ENCODE data around the gene ARMC5. TPM values are rescaled to one million over a fixed set of nuclear protein-coding genes. Genes with fewer than 3 reads are reported as not detected.

The ARMC5 gene
- total and polyA plus RNA-seq, 2 experiments from 2014 or later: 7.0 to 11.2 TPM

DNA sequence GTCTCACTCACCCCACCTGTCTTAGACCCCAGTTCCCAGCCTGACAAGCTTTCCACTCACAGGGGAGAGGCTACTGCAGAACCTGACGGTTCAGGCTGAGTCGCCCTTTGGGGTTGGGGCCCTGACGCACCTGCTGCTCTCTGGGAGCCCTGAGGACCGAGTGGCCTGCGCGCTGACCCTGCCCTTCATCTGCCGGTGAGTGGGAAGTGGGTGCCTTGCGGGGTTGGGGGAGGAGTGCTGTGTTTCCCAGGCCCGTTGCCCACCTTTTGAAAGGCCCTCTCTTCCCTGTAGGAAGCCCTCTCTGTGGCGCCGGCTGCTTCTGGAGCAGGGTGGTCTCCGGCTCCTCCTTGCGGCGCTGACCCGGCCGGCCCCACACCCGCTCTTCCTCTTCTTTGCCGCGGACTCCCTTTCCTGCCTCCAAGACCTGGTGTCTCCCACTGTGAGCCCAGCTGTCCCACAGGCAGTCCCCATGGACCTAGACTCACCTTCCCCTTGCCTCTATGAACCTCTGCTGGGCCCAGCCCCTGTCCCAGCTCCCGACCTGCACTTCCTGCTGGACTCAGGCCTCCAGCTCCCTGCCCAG, 6.6 kb downstream of the ARMC5 start:
- in situ Hi-C loops (cut with MboI): no loop called here
- Histone ChIP-seq H3F3A (ENCODE audit: insufficient read depth) (peaks cover 9% of the 10 kb centered on the region), H3K4me1 (ENCODE audit: insufficient read depth) (peaks cover 3% of the 10 kb centered on the region; the same call in 1 of the 2 replicates)

GRCh38 chr16:31466381-31466841, 7.1 kb downstream of the ARMC5 start:
- H3K27ac ChIP-seq: no peak overlapping the region
- in situ Hi-C loops (cut with MboI): no loop called here

More for the DNA sequence above, 6.6 kb downstream of the ARMC5 start:
- DNase-seq: no peak
- WGBS, 2 experiments (ENCODE audit: low coverage in 1 of 2, low lambda C conversion rate in 2 of 2, missing lambda C conversion rate in 2 of 2): 89 to 95% methylated on average over 20 of the region's 20 CpGs
- H3K27me3 ChIP-seq (replicated peaks; ENCODE audit: insufficient read depth): no peaks in the 10 kb centered on the region
- H3K27ac ChIP-seq: no peak overlapping the region
- no peaks in the 10 kb centered on the region for H3K36me3 ChIP-seq (ENCODE audit: low read depth)
- no peak overlapping the region for H2AFZ ChIP-seq
- H3K79me2 ChIP-seq (ENCODE audit: insufficient read depth): peaks cover 19% of the 10 kb centered on the region
- H3K9me2 ChIP-seq (ENCODE audit: insufficient read depth): no peaks in the 10 kb centered on the region
- TF ChIP-seq EZH2phosphoT487 (IDR thresholded peaks at IDR 0.05; ENCODE audit: insufficient read depth, low read depth): no peak
- no peak for TF ChIP-seq EZH2 (IDR thresholded peaks at IDR 0.05; ENCODE audit: insufficient read depth, poor library complexity, severe bottlenecking)
- no peaks in the 10 kb centered on the region for H3K9me3 ChIP-seq (ENCODE audit: low read depth)
- no peak overlapping the region for H3K9ac ChIP-seq
- no peak overlapping the region for H3K4me2 ChIP-seq (ENCODE audit: unreplicated experiment)
- no peak overlapping the region for H3K4me3 ChIP-seq
- no peaks in the 10 kb centered on the region for H4K20me1 ChIP-seq (ENCODE audit: insufficient read depth)

DNA sequence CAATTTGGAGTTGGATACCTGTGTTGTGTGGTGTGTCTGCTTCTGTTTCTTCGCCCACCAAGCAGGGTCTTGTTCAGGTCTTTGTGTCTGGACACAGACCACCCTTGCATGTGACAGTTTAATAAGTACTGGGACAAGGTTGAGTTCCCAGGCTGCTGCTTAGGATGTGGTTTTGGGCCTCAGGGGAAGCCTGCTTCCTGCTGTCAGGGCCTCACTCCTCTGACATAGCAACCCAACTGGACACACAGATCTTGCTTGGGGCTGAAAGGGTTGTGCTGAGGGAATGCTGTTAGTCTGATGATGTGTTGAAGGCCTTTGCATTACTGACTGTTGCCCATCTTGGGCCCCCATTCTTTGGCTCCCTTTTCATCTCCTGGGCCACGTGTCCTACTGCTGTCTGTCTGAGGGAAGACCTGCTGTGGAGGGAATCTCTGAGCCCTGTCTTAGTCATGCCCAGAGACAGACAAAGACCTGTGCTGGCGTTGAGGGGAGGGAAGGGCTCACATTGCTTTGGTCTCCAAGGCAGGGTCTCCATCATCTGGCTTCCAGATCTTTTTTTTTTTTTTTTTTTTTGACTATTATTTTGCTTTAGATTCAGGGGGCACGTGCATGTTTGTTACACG, 8.0 kb downstream of the ARMC5 start:
- Histone ChIP-seq H3K4me3 (no peak overlapping the region), H3K4me2 (ENCODE audit: unreplicated experiment) (no peak overlapping the region), H4K20me1 (ENCODE audit: insufficient read depth) (no peaks in the 10 kb centered on the region), H2AFZ (no peak overlapping the region), H3K27me3 (replicated peaks; ENCODE audit: insufficient read depth) (no peaks in the 10 kb centered on the region), H3K79me2 (ENCODE audit: insufficient read depth) (peaks cover 14% of the 10 kb centered on the region), H3K9me3 (ENCODE audit: low read depth) (no peaks in the 10 kb centered on the region), H3K4me1 (ENCODE audit: insufficient read depth) (peaks cover 6% of the 10 kb centered on the region; the same call in 1 of the 2 replicates), H3K9me2 (ENCODE audit: insufficient read depth) (no peaks in the 10 kb centered on the region), H3K27ac (no peak overlapping the region), H3F3A (ENCODE audit: insufficient read depth) (peaks cover 15% of the 10 kb centered on the region; the same call in 1 of the 2 replicates), H3K9ac (no peak overlapping the region), H3K36me3 (ENCODE audit: low read depth) (no peaks in the 10 kb centered on the region)
- TF ChIP-seq EZH2phosphoT487 (IDR thresholded peaks at IDR 0.05; ENCODE audit: insufficient read depth, low read depth) (no peak), EZH2 (IDR thresholded peaks at IDR 0.05; ENCODE audit: insufficient read depth, poor library complexity, severe bottlenecking) (no peak)
- DNase-seq: no peak
- WGBS, 2 experiments (ENCODE audit: low coverage in 1 of 2, low lambda C conversion rate in 2 of 2, missing lambda C conversion rate in 2 of 2): 75 to 86% methylated on average over 4 to 5 of the region's 5 CpGs
- in situ Hi-C loops (cut with MboI): no loop called here

More at GRCh38 chr16:31466381-31466841, 7.1 kb downstream of the ARMC5 start:
- no peaks in the 10 kb centered on the region for H3K27me3 ChIP-seq (replicated peaks; ENCODE audit: insufficient read depth)
- H3K79me2 ChIP-seq (ENCODE audit: insufficient read depth): peaks cover 19% of the 10 kb centered on the region
- no peak for TF ChIP-seq EZH2phosphoT487 (IDR thresholded peaks at IDR 0.05; ENCODE audit: insufficient read depth, low read depth)
- no peak for TF ChIP-seq EZH2 (IDR thresholded peaks at IDR 0.05; ENCODE audit: insufficient read depth, poor library complexity, severe bottlenecking)
- no peak overlapping the region for H2AFZ ChIP-seq
- H3K9ac ChIP-seq: no peak overlapping the region
- H3F3A ChIP-seq (ENCODE audit: insufficient read depth): peaks cover 11% of the 10 kb centered on the region; the same call in 1 of the 2 replicates
- H3K36me3 ChIP-seq (ENCODE audit: low read depth): no peaks in the 10 kb centered on the region
- no peak overlapping the region for H3K4me3 ChIP-seq
- 92% methylated on average over 17 to 18 of the region's 18 CpGs for WGBS, 2 experiments (ENCODE audit: low coverage in 1 of 2, low lambda C conversion rate in 2 of 2, missing lambda C conversion rate in 2 of 2)
- no peaks in the 10 kb centered on the region for H3K9me3 ChIP-seq (ENCODE audit: low read depth)
- no peaks in the 10 kb centered on the region for H4K20me1 ChIP-seq (ENCODE audit: insufficient read depth)
- no peak overlapping the region for H3K4me2 ChIP-seq (ENCODE audit: unreplicated experiment)
- H3K4me1 ChIP-seq (ENCODE audit: insufficient read depth): peaks cover 6% of the 10 kb centered on the region; the same call in 1 of the 2 replicates
- no peak for DNase-seq
- H3K9me2 ChIP-seq (ENCODE audit: insufficient read depth): no peaks in the 10 kb centered on the region

GRCh38 chr16:31467858-31468257, 8.6 kb downstream of the ARMC5 start:
- Histone ChIP-seq H3K36me3 (ENCODE audit: low read depth) (no peaks in the 10 kb centered on the region), H3K4me2 (ENCODE audit: unreplicated experiment) (no peak overlapping the region), H3K27me3 (replicated peaks; ENCODE audit: insufficient read depth) (no peaks in the 10 kb centered on the region), H3K27ac (no peak overlapping the region), H3K4me3 (no peak overlapping the region), H4K20me1 (ENCODE audit: insufficient read depth) (no peaks in the 10 kb centered on the region), H3K79me2 (ENCODE audit: insufficient read depth) (peaks cover 14% of the 10 kb centered on the region), H3K9me3 (ENCODE audit: low read depth) (no peaks in the 10 kb centered on the region), H3F3A (ENCODE audit: insufficient read depth) (peaks cover 15% of the 10 kb centered on the region; the same call in 1 of the 2 replicates), H2AFZ (no peak overlapping the region), H3K4me1 (ENCODE audit: insufficient read depth) (peaks cover 6% of the 10 kb centered on the region; the same call in 1 of the 2 replicates), H3K9ac (no peak overlapping the region), H3K9me2 (ENCODE audit: insufficient read depth) (no peaks in the 10 kb centered on the region)
- in situ Hi-C loops (cut with MboI): no loop called here
- WGBS, 2 experiments (ENCODE audit: low coverage in 1 of 2, low lambda C conversion rate in 2 of 2, missing lambda C conversion rate in 2 of 2): 72 to 77% methylated on average over 5 of the region's 5 CpGs
- DNase-seq: no peak
- TF ChIP-seq EZH2phosphoT487 (IDR thresholded peaks at IDR 0.05; ENCODE audit: insufficient read depth, low read depth): no peak
- TF ChIP-seq EZH2 (IDR thresholded peaks at IDR 0.05; ENCODE audit: insufficient read depth, poor library complexity, severe bottlenecking): no peak
